GM10266 (cell line): ENCODE measurements around the gene PAK4.

Source experiments
- DNase-seq: peaks from one replicate; pipeline ENCODE4 v3.0.0; 2012; ENCODE audit errors: extremely low spot score
- CTCF ChIP-seq: IDR thresholded peaks from 2 replicates; pipeline ENCODE4 v1.5.1; 2012; ENCODE audit warnings: mild to moderate bottlenecking, low read depth; ENCODE audit not compliant: control insufficient read depth, insufficient read depth; ENCODE audit errors: missing control alignments

PAK4 gene

DNA sequence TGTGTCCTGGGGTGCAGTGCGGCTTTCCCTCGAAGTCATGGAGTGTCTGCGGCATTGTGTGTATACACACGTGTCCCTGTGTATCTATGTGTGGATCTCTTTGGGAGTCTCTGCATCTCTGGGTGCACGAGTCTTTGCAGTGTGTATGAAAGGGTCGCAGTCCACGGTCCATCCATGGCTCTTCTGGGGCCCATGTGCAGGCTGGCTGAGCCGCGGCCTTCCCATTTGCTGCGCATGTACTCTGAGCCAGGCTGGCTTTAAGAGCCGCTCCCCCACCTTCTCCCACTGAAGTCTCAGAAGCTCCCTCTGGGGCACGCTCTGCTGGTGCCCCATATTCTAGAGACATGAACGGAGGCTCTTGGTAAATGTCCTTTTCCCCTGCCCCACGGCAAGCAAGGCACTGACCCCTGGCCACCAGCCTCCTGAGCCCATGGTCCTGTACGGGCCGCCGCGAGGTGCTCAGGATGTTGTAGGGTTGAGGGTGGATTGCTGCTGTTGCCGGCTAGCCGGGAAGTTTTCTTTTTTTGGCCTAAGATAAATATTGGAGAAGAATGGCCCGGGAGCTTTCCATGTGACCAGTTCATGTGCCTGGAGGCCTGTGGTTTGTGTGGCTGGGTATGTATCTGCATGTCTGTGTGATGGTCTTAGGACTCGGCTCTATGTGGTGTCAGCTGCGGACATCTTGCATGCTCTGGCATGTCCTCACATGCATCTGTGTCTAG is 31.9 kb downstream of the PAK4 start:
- DNase-seq = no peak
- no peak for TF ChIP-seq CTCF

- DNase-seq = no peak
Measured at GRCh38 chr19:39157997-39158389, 32.4 kb downstream of the PAK4 start.

DNA sequence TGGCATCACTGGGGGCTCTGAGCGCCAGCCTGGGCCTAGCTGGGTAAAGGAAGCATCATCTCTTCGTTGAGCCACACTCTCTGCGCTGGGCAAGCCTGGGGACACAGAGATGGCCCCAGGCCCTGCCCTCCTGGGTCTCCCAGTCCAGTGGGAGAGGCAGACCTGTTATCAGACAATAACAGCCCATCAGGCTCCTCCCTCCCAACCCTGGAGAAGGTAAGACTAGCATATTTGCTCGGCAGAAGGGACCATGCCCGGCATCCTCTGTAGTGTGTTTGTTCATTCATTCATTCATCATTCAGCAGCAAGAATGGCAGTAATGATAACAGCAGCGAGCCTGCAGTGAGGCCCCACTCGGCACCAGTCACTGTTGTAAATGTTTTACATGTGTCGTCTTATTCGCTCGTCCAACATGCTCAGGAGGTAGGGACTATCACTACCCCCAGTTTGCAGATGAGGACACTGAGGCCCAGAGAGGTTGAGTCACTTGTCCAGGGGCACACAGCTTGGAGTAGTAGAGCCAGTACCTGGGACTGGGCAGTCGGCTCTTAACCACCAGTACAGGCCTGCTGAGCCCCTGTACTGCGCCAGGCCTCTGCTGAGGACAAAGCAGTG is 33.2 kb downstream of the PAK4 start:
- no peak for TF ChIP-seq CTCF

More at GRCh38 chr19:39157997-39158389, 32.4 kb downstream of the PAK4 start:
- no peak for TF ChIP-seq CTCF

DNA sequence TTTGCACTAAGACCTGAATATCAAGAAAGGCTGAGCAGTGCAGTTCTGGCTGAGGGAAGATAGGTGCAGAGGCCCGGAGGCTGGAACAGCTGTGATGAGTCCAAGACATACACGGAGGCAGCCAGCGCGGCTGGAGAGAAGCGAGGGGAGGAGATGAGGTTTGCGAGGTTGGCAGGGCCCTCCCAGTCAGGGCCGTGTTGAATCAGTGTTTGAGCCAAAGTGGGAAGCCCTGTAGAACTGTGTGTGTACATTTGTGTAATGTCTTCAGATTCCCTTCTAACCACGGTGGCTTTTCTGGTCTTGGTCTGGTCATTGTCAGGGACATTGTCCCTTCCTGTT is 34.9 kb downstream of the PAK4 start:
- TF ChIP-seq CTCF = no peak

More for the DNA sequence above, 33.2 kb downstream of the PAK4 start:
- no peak for DNase-seq

GRCh38 chr19:39160889-39161672 is 35.5 kb downstream of the PAK4 start:
- no peak for DNase-seq
- no peak for TF ChIP-seq CTCF

More for the DNA sequence above, 34.9 kb downstream of the PAK4 start:
- DNase-seq = no peak

DNA sequence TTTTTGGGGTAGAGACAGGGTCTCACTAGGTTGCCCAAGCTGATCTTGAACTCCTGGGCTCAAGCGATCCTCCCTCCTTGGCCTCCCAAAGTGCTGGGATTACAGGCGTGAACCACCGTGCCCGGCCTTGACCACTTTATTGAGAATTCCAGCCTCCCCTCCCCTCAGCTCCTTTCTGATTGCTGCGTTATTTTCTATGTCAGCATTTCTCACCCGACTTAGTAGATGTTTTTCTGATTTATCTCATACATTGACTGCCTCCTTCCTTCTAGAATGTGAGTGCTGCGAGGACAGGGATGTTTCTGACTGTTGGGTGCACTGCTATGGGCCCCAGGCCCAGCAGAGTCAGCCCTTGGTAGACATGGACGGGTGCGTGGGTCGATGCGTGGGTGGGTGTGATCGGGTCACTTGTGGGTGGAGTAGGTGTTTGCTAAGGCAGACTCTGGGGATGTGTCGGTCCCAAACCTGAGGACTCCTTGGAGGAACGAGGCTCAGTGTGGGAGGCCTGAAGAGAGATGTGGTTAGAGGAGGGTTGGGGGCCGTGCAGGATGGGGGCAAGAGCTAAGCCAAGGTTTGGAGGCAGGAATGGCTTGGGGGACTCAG is 37.0 kb downstream of the PAK4 start:
- TF ChIP-seq CTCF = no peak
- DNase-seq = no peak

- DNase-seq = no peak
- no peak for TF ChIP-seq CTCF
Measured at GRCh38 chr19:39163621-39164020, 38.0 kb downstream of the PAK4 start.
